Measurements from ENCODE around the gene OSBPL5.
A peak's percentile ranks its signal among the peaks of the same experiment; 100 is the strongest.

Gene OSBPL5

GRCh38 chr11:3206156-3206921 lies 41.2 kb upstream of the OSBPL5 start:
- H3K4me3 ChIP-seq, result no peak overlapping the region
- no peak overlapping the region for H3K27ac ChIP-seq
- DNase-seq (ENCODE audit: low spot score), result no peak
- no peak for TF ChIP-seq CTCF (IDR thresholded peaks at IDR 0.05)

GRCh38 chr11:3205261-3206155 lies 40.4 kb upstream of the OSBPL5 start:
- no peak overlapping the region for H3K4me3 ChIP-seq
- no peak for DNase-seq (ENCODE audit: low spot score)
- H3K27ac ChIP-seq, result no peak overlapping the region
- TF ChIP-seq CTCF (IDR thresholded peaks at IDR 0.05), result no peak

GRCh38 chr11:3204141-3205015 lies 39.3 kb upstream of the OSBPL5 start:
- DNase-seq (ENCODE audit: low spot score), result no peak
- H3K27ac ChIP-seq, result no peak overlapping the region
- no peak overlapping the region for H3K4me3 ChIP-seq
- TF ChIP-seq CTCF (IDR thresholded peaks at IDR 0.05), result no peak

GRCh38 chr11:3203221-3204043 lies 38.3 kb upstream of the OSBPL5 start:
- Histone ChIP-seq H3K27ac (no peak overlapping the region), H3K4me3 (peak overlapping the region; percentile 38)
- TF ChIP-seq CTCF (IDR thresholded peaks at IDR 0.05), result no peak
- DNase-seq (ENCODE audit: low spot score), result no peak

GRCh38 chr11:3202759-3203158 lies 37.6 kb upstream of the OSBPL5 start:
- DNase-seq (ENCODE audit: low spot score), result no peak
- H3K4me3 ChIP-seq, result no peak overlapping the region
- TF ChIP-seq CTCF (IDR thresholded peaks at IDR 0.05), result no peak
- no peak overlapping the region for H3K27ac ChIP-seq

GRCh38 chr11:3202305-3202704 lies 37.2 kb upstream of the OSBPL5 start:
- Histone ChIP-seq H3K4me3 (no peak overlapping the region), H3K27ac (no peak overlapping the region)
- DNase-seq (ENCODE audit: low spot score), result no peak
- TF ChIP-seq CTCF (IDR thresholded peaks at IDR 0.05), result no peak
